Endothelial cell of umbilical vein (primary cell): ENCODE results near the gene CCDC159. TPM values are rescaled to one million over a fixed set of nuclear protein-coding genes. Genes with fewer than 3 reads are reported as not detected.

Experiments used
- BruUV-seq: library from RNA; stranded (reverse); fragments of 400-500 nt; replicated peaks from 2 replicates; lab custom pipeline; 2021; lab: Mats Ljungman, UMichigan
- CTCF ChIA-PET: fragments of 300-600, 350-600 bp; sonication (Branson Sonifier 250); formaldehyde crosslinking; loops from one replicate; lab custom pipeline; 2021; ENCODE audit warnings: antibody characterized with exemption, inconsistent platforms; lab: Charles Lee
- POLR2A ChIA-PET: fragments of 300-600, 350-600 bp; sonication (Branson Sonifier 250); formaldehyde crosslinking; loops from one replicate; lab custom pipeline; 2021; ENCODE audit warnings: antibody characterized with exemption, inconsistent platforms; lab: Charles Lee
- DNase-seq: peaks from one replicate; pipeline ENCODE4 v3.0.0-alpha.2; 2011; ENCODE audit warnings: low read depth, low spot score
- FAIRE-seq: peaks from 2 replicates; lab custom pipeline; 2011; peaks lifted over from hg19 to GRCh38; lab: Jason Lieb, UNC
- H2AFZ ChIP-seq: 2 replicates; pipeline ENCODE4 v1.6.0; 2012; ENCODE audit warnings: low read depth, low read length, control low read depth, inconsistent platforms
- H3K27ac ChIP-seq: 2 replicates; pipeline ENCODE4 v1.5.1; 2011; ENCODE audit warnings: low read depth, mild to moderate bottlenecking, control low read depth, low read length, moderate library complexity; ENCODE audit not compliant: insufficient read depth
- H3K27me3 ChIP-seq, 2 experiments: 2 replicates each; pipeline versions ENCODE4 v1.6.0 to v1.6.1; 2011; ENCODE audit warnings: low read length in 2 of 2, mixed read lengths in 1 of 2; ENCODE audit not compliant: control insufficient read depth in 2 of 2, insufficient read depth in 2 of 2
- H3K36me3 ChIP-seq, 2 experiments: 2 replicates in 1 of 2; 3 replicates in 1 of 2; pipeline ENCODE4 v1.5.1; 2011; ENCODE audit warnings: low read length in 2 of 2, mild to moderate bottlenecking in 1 of 2, moderate library complexity in 1 of 2; ENCODE audit not compliant: control insufficient read depth in 2 of 2, insufficient read depth in 2 of 2; ENCODE audit errors: extremely low read depth in 1 of 2
- H3K4me1 ChIP-seq: 3 replicates; pipeline ENCODE4 v1.5.1; 2011; ENCODE audit warnings: mild to moderate bottlenecking, low read length; ENCODE audit not compliant: control insufficient read depth, insufficient read depth; ENCODE audit errors: extremely low read depth
- H3K4me2 ChIP-seq: 2 replicates; pipeline ENCODE4 v1.6.1; 2011; ENCODE audit warnings: low read length, control low read depth, mixed read lengths; ENCODE audit not compliant: insufficient read depth
- H3K4me3 ChIP-seq, 3 experiments: fragments of 200-600 bp in 1 of 3; sonication (generic), shearing (Covaris generic) in 1 of 3; replicated peaks in 1 of 3; 2 replicates each; pipeline ENCODE4 v1.5.1; 2011 to 2016; ENCODE audit warnings: control low read depth in 3 of 3, low read length in 3 of 3, mild to moderate bottlenecking in 2 of 3, inconsistent platforms in 1 of 3, low read depth in 1 of 3, moderate library complexity in 1 of 3; ENCODE audit not compliant: insufficient read depth in 1 of 3
- H3K79me2 ChIP-seq: 2 replicates; pipeline ENCODE4 v1.6.0; 2012; ENCODE audit warnings: low read length, inconsistent platforms; ENCODE audit not compliant: control insufficient read depth, insufficient read depth
- H3K9ac ChIP-seq: replicated peaks from 2 replicates; pipeline ENCODE3; 2011; ENCODE audit warnings: low read length, control low read depth; ENCODE audit not compliant: insufficient read depth; ENCODE audit errors: extremely low read depth
- H3K9me1 ChIP-seq: replicated peaks from 3 replicates; pipeline ENCODE4 v1.6.0; 2011; ENCODE audit warnings: mild to moderate bottlenecking, low read length; ENCODE audit not compliant: control insufficient read depth, insufficient read depth; ENCODE audit errors: extremely low read depth
- H3K9me3 ChIP-seq: replicated peaks from 2 replicates; pipeline ENCODE4 v1.5.1; 2012; ENCODE audit warnings: low read length, inconsistent platforms; ENCODE audit not compliant: control insufficient read depth, insufficient read depth
- H4K20me1 ChIP-seq: replicated peaks from 2 replicates; pipeline ENCODE3; 2011; ENCODE audit warnings: mild to moderate bottlenecking, low read length; ENCODE audit not compliant: control insufficient read depth, insufficient read depth; ENCODE audit errors: extremely low read depth
- CTCF ChIP-seq, 2 donors: IDR thresholded peaks; 1 replicate in 1 of 2; 2 replicates in 1 of 2; pipeline ENCODE4 v1.5.1; 2011; ENCODE audit warnings: low read length in 2 of 2, mild to moderate bottlenecking in 2 of 2, moderate library complexity in 2 of 2, control low read depth in 1 of 2, inconsistent platforms in 1 of 2, low read depth in 1 of 2; ENCODE audit not compliant: insufficient read depth in 1 of 2; ENCODE audit errors: extremely low read depth in 1 of 2
- EZH2 ChIP-seq: IDR thresholded peaks from 2 replicates; pipeline ENCODE4 v1.6.1; 2012; ENCODE audit warnings: borderline replicate concordance, low read depth, mild to moderate bottlenecking, moderate library complexity, low read length, inconsistent platforms; ENCODE audit not compliant: severe bottlenecking
- FOS ChIP-seq: IDR thresholded peaks from 2 replicates; pipeline ENCODE4 v1.6.1; 2011; ENCODE audit warnings: mild to moderate bottlenecking, low read length, moderate library complexity, borderline replicate concordance; ENCODE audit not compliant: insufficient read depth
- GATA2 ChIP-seq: IDR thresholded peaks from 2 replicates; pipeline ENCODE4 v1.7.0; 2011; ENCODE audit warnings: low read depth, mild to moderate bottlenecking, moderate library complexity, mixed read lengths, low read length; ENCODE audit not compliant: insufficient read length, insufficient read depth
- JUN ChIP-seq: IDR thresholded peaks from 2 replicates; pipeline ENCODE4 v1.6.1; 2011; ENCODE audit warnings: borderline replicate concordance, low read depth; ENCODE audit not compliant: insufficient read length, insufficient read depth
- MAX ChIP-seq: IDR thresholded peaks from 2 replicates; pipeline ENCODE4 v1.6.1; 2011; ENCODE audit not compliant: insufficient read depth, insufficient read length
- MYC ChIP-seq: IDR thresholded peaks from one replicate; pipeline ENCODE4 v1.6.1; 2011; ENCODE audit warnings: mild to moderate bottlenecking, low read depth, low read length
- POLR2A ChIP-seq: IDR thresholded peaks from 2 replicates; pipeline ENCODE4 v1.6.1; 2012; ENCODE audit warnings: low read depth, mild to moderate bottlenecking, control low read depth, low read length
- POLR2AphosphoS5 ChIP-seq: IDR thresholded peaks from 2 replicates; pipeline ENCODE4 v1.6.1; 2012; ENCODE audit warnings: low read depth, mild to moderate bottlenecking, control low read depth, low read length, moderate library complexity; ENCODE audit not compliant: insufficient read depth
- dilution Hi-C: fragments of 300-500 bp; cut with MboI; formaldehyde crosslinking; loops from one replicate; pipeline ENCODE4 v1.15.0; 2019; ENCODE audit warnings: low sequenced_read_pairs; ENCODE audit not compliant: extremely low pct_ligation_motif_present
- intact Hi-C: fragments of 100-400 bp; cut with micrococcal nuclease; formaldehyde crosslinking; loops from one replicate; pipeline ENCODE4 v1.10.0; 2022
- polyA plus RNA-seq, 4 experiments: library from polyadenylated mRNA; depleted of rRNA in 3 of 4; stranded (reverse) in 3 of 4; unstranded in 1 of 4; fragments of >200 nt; gene quantifications; 2 replicates each; pipeline versions ENCODE4 v1.2.1 to v1.2.3, GENCODE V29; 2011 to 2012; ENCODE audit warnings: missing spikeins in 1 of 4
- total RNA-seq: library from RNA; stranded (reverse); gene quantifications from 2 replicates; pipeline ENCODE4 v1.2.3, GENCODE V29; 2021

CCDC159 gene
- total and polyA plus RNA-seq, 2 donors (not counting 3 experiments of a cell fraction or from before 2014, with no cell fraction given), result 30.0 to 31.6 TPM

- Histone ChIP-seq H3K4me3 (no peak overlapping the region), H3K27me3 (no peaks in the 10 kb centered on the region), H3K27ac (no peak overlapping the region), H3K9me3 (no peaks in the 10 kb centered on the region), H3K79me2 (no peaks in the 10 kb centered on the region), H3K4me1 (peaks cover 7% of the 10 kb centered on the region), H3K9me1 (no peaks in the 10 kb centered on the region), H2AFZ (no peak overlapping the region), H3K9ac (no peak overlapping the region), H3K4me2 (no peak overlapping the region), H4K20me1 (no peaks in the 10 kb centered on the region), H3K36me3 (peaks cover 0 to 9% of the 10 kb centered on the region in 2 experiments)
- POLR2A ChIA-PET, result interaction anchor here (0.6 kb wide), 1 partner anchor 20 kb away, joined by 3 read pairs; no protein-coding TSS in a partner anchor
- FAIRE-seq, result peak; percentile 15
- TF ChIP-seq POLR2A (no peak), JUN (no peak), GATA2 (no peak)
- intact Hi-C loops, result no loop called here
- no peak for DNase-seq
- dilution Hi-C loops, result no loop called here
- CTCF ChIA-PET, result interaction anchor here (1.1 to 1.4 kb wide), 2 partner anchors 25 to 28 kb away, joined by 5 read pairs; no protein-coding TSS in a partner anchor
- no TSS peak for BruUV-seq
These were observed 23.9 kb upstream of the CCDC159 start for GRCh38 chr19:11322269-11323024.

GRCh38 chr19:11323601-11324078 lies 22.7 kb upstream of the CCDC159 start:
- H3K9me1 ChIP-seq, result no peaks in the 10 kb centered on the region
- no peaks in the 10 kb centered on the region for H3K27me3 ChIP-seq
- H4K20me1 ChIP-seq, result no peaks in the 10 kb centered on the region
- DNase-seq (no peak), FAIRE-seq (no peak)
- H3K79me2 ChIP-seq, result no peaks in the 10 kb centered on the region
- H3K4me3 ChIP-seq, result no peak overlapping the region
- no peak overlapping the region for H3K27ac ChIP-seq
- CTCF ChIA-PET, result interaction anchor here (1.4 to 2.2 kb wide), 4 partner anchors 16 to 51 kb away, joined by 3 to 10 read pairs (median 4); partner anchors contain the start of gene RAB3D
- H2AFZ ChIP-seq, result no peak overlapping the region
- H3K9ac ChIP-seq, result no peak overlapping the region
- H3K4me2 ChIP-seq, result no peak overlapping the region
- TSS peak; percentile 20 for BruUV-seq
- POLR2A ChIA-PET, result no interaction called here
- dilution Hi-C loops (no loop called here), intact Hi-C loops (no loop called here)
- H3K36me3 ChIP-seq, result peaks cover 0 to 9% of the 10 kb centered on the region in 2 experiments
- TF ChIP-seq POLR2A, result no peak
- TF ChIP-seq CTCF (IDR thresholded peaks at IDR 0.05; ENCODE audit: extremely low read depth in 1 of 2, insufficient read depth in 1 of 2, low read depth in 1 of 2, low read length in 2 of 2), result no peak
- TF ChIP-seq EZH2, result no peak
- TF ChIP-seq MAX, result no peak
- no peak for TF ChIP-seq MYC
- TF ChIP-seq GATA2, result no peak
- no peak for TF ChIP-seq FOS
- no peak for TF ChIP-seq JUN
- no peak for TF ChIP-seq POLR2AphosphoS5
- H3K9me3 ChIP-seq, result no peaks in the 10 kb centered on the region
- peaks cover 7% of the 10 kb centered on the region for H3K4me1 ChIP-seq
